Measurements from ENCODE around the gene WDR1.

Gene WDR1

DNA sequence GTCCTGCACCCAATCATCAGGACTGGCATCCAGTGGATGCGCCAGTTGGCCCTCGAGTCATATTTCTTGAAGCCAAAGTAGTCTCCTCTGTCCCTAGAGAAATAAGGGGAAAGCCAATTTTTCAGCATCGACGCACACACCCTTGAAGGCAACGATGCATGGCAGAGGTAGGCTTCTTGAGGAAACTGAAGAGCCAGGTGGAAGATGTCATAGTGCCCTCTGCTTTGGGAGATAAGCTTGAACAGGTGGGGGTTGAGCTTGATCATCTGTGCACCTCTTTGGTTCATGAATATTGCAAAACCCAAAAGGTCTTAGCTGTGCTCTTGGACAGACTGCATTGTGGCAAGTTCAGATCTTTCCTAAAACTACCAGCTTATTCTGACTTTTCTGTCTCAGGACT is 34.6 kb upstream of the WDR1 start:
- Histone ChIP-seq H3K27me3 (ENCODE audit: insufficient read depth, low read length, poor library complexity) (no peaks in the 10 kb centered on the region), H3K9me3 (ENCODE audit: insufficient read depth, low read length, severe bottlenecking) (no peaks in the 10 kb centered on the region), H3K36me3 (ENCODE audit: insufficient read depth, low read length) (no peaks in the 10 kb centered on the region), H4K20me1 (ENCODE audit: insufficient read depth, low read length) (no peaks in the 10 kb centered on the region), H3K4me3 (ENCODE audit: low read depth in 1 of 2, low read length in 2 of 2) (no peak overlapping the region), H3K9ac (ENCODE audit: low read depth, low read length) (no peak overlapping the region), H3K27ac (ENCODE audit: low read length) (no peak overlapping the region), H2AFZ (ENCODE audit: low read depth, low read length) (no peak overlapping the region), H3K4me1 (ENCODE audit: insufficient read depth, low read length) (no peaks in the 10 kb centered on the region), H3K79me2 (ENCODE audit: insufficient read depth, low read length) (no peaks in the 10 kb centered on the region), H3K4me2 (ENCODE audit: insufficient read depth, low read length) (no peak overlapping the region)
- DNase-seq: no peak
- TF ChIP-seq, protein P1, sequence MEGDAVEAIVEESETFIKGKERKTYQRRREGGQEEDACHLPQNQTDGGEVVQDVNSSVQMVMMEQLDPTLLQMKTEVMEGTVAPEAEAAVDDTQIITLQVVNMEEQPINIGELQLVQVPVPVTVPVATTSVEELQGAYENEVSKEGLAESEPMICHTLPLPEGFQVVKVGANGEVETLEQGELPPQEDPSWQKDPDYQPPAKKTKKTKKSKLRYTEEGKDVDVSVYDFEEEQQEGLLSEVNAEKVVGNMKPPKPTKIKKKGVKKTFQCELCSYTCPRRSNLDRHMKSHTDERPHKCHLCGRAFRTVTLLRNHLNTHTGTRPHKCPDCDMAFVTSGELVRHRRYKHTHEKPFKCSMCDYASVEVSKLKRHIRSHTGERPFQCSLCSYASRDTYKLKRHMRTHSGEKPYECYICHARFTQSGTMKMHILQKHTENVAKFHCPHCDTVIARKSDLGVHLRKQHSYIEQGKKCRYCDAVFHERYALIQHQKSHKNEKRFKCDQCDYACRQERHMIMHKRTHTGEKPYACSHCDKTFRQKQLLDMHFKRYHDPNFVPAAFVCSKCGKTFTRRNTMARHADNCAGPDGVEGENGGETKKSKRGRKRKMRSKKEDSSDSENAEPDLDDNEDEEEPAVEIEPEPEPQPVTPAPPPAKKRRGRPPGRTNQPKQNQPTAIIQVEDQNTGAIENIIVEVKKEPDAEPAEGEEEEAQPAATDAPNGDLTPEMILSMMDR (IDR thresholded peaks at IDR 0.05; ENCODE audit: borderline replicate concordance, extremely low read depth, low read length, poor library complexity, severe bottlenecking): no peak
- TF ChIP-seq EZH2 (IDR thresholded peaks at IDR 0.05; ENCODE audit: borderline replicate concordance, low read depth, low read length, severe bottlenecking): no peak
- ATAC-seq (ENCODE audit: insufficient read depth, low read depth): no peak

DNA sequence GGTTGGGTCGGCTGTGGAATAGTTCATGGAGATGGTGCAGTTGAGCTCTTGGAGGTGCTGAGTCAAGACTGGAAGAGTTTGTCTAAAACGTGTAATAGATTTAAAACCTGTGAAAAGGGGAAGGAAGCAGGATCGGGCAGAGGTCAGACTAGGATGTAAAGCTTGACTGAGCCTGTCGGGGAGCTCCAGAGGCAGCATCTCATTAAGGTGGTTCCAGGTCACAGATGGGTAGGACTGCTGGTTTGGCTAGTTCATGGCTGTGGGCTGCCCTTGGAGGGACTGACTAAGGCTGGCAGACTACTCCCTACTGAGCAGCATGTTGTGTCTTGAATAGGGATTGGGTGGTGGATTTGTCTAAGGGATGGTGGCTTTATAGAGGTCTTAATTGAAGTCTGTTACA is 28.4 kb upstream of the WDR1 start:
- no peaks in the 10 kb centered on the region for H3K79me2 ChIP-seq (ENCODE audit: insufficient read depth, low read length)
- ATAC-seq (ENCODE audit: insufficient read depth, low read depth) (no peak), DNase-seq (no peak)
- no peak overlapping the region for H2AFZ ChIP-seq (ENCODE audit: low read depth, low read length)
- H4K20me1 ChIP-seq (ENCODE audit: insufficient read depth, low read length): no peaks in the 10 kb centered on the region
- no peaks in the 10 kb centered on the region for H3K36me3 ChIP-seq (ENCODE audit: insufficient read depth, low read length)
- H3K4me3 ChIP-seq (ENCODE audit: low read depth in 1 of 2, low read length in 2 of 2): no peak overlapping the region
- H3K4me2 ChIP-seq (ENCODE audit: insufficient read depth, low read length): no peak overlapping the region
- no peak overlapping the region for H3K9ac ChIP-seq (ENCODE audit: low read depth, low read length)
- H3K27ac ChIP-seq (ENCODE audit: low read length): no peak overlapping the region
- H3K27me3 ChIP-seq (ENCODE audit: insufficient read depth, low read length, poor library complexity): no peaks in the 10 kb centered on the region
- no peaks in the 10 kb centered on the region for H3K4me1 ChIP-seq (ENCODE audit: insufficient read depth, low read length)
- TF ChIP-seq EZH2 (IDR thresholded peaks at IDR 0.05; ENCODE audit: borderline replicate concordance, low read depth, low read length, severe bottlenecking): no peak
- H3K9me3 ChIP-seq (ENCODE audit: insufficient read depth, low read length, severe bottlenecking): no peaks in the 10 kb centered on the region

DNA sequence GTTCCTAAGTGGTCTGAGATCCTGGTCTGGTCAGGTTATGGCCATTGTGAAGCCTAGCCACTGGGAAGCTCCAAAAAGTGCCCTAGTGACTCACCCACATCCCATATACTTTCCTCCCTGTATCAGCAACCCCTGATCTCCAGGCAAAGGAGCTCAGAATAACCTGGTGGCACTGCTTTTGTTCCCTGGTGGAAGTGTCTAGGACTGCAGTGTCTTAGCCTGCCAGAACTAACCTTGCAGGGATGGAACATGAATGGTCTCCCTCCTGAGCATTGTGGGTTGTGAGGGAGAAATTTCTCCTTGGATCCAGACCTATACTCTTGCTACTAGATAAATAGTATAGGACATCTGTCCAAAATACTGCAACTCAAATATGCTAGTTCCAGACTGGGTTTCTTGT is 27.9 kb upstream of the WDR1 start:
- Histone ChIP-seq H3K79me2 (ENCODE audit: insufficient read depth, low read length) (no peaks in the 10 kb centered on the region), H3K9me3 (ENCODE audit: insufficient read depth, low read length, severe bottlenecking) (no peaks in the 10 kb centered on the region), H3K27ac (ENCODE audit: low read length) (no peak overlapping the region), H3K4me1 (ENCODE audit: insufficient read depth, low read length) (no peaks in the 10 kb centered on the region), H3K27me3 (ENCODE audit: insufficient read depth, low read length, poor library complexity) (no peaks in the 10 kb centered on the region), H3K4me2 (ENCODE audit: insufficient read depth, low read length) (no peak overlapping the region), H3K9ac (ENCODE audit: low read depth, low read length) (no peak overlapping the region), H3K36me3 (ENCODE audit: insufficient read depth, low read length) (no peaks in the 10 kb centered on the region), H4K20me1 (ENCODE audit: insufficient read depth, low read length) (no peaks in the 10 kb centered on the region), H3K4me3 (ENCODE audit: low read depth in 1 of 2, low read length in 2 of 2) (no peak overlapping the region), H2AFZ (ENCODE audit: low read depth, low read length) (no peak overlapping the region)
- DNase-seq (no peak), ATAC-seq (ENCODE audit: insufficient read depth, low read depth) (0 out of 3 replicates have a peak, but pooled peaks have one; percentile 35)
- TF ChIP-seq EZH2 (IDR thresholded peaks at IDR 0.05; ENCODE audit: borderline replicate concordance, low read depth, low read length, severe bottlenecking): no peak
- TF ChIP-seq, protein P1 (IDR thresholded peaks at IDR 0.05; ENCODE audit: borderline replicate concordance, extremely low read depth, low read length, poor library complexity, severe bottlenecking): no peak

DNA sequence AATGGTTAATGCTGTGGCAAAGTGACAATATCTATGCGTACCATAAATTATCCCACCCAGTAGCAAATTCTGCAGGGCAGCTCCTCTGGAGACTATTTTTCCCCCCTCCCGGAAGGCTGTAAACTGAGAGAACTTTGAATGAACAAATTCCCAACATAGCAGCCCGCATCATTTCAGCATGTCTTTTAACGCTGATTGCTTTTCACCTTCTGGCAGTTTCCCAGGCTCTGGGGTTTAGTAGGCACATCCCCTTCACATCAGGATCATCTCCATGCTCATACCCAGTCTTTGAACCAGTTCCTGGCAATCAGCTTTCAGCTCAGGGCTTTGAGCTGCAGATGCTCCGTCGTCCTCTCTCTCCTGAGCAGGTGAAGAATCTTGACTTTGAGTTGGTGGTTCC is 26.6 kb upstream of the WDR1 start:
- no peak for TF ChIP-seq EZH2 (IDR thresholded peaks at IDR 0.05; ENCODE audit: borderline replicate concordance, low read depth, low read length, severe bottlenecking)
- TF ChIP-seq, protein P1 (IDR thresholded peaks at IDR 0.05; ENCODE audit: borderline replicate concordance, extremely low read depth, low read length, poor library complexity, severe bottlenecking): no peak
- DNase-seq (no peak), ATAC-seq (ENCODE audit: insufficient read depth, low read depth) (no peak)

More for the DNA sequence above, 26.6 kb upstream of the WDR1 start:
- Histone ChIP-seq H3K27ac (ENCODE audit: low read length) (no peak overlapping the region), H3K4me1 (ENCODE audit: insufficient read depth, low read length) (no peaks in the 10 kb centered on the region), H3K9ac (ENCODE audit: low read depth, low read length) (no peak overlapping the region), H2AFZ (ENCODE audit: low read depth, low read length) (no peak overlapping the region), H4K20me1 (ENCODE audit: insufficient read depth, low read length) (no peaks in the 10 kb centered on the region), H3K27me3 (ENCODE audit: insufficient read depth, low read length, poor library complexity) (no peaks in the 10 kb centered on the region), H3K79me2 (ENCODE audit: insufficient read depth, low read length) (no peaks in the 10 kb centered on the region), H3K4me3 (ENCODE audit: low read depth in 1 of 2, low read length in 2 of 2) (no peak overlapping the region), H3K4me2 (ENCODE audit: insufficient read depth, low read length) (no peak overlapping the region), H3K9me3 (ENCODE audit: insufficient read depth, low read length, severe bottlenecking) (no peaks in the 10 kb centered on the region), H3K36me3 (ENCODE audit: insufficient read depth, low read length) (no peaks in the 10 kb centered on the region)
